GM23338 (cell line): Measurements from ENCODE around the gene CEP72.

ENCODE experiments used
- CTCF ChIP-seq, 2 experiments: fragments of 200-600 bp in 1 of 2; sonication (generic) in 1 of 2; conservative IDR thresholded peaks; 2 replicates each; pipeline versions ENCODE4 v1.5.1 to v1.6.1; 2016 to 2017; ENCODE audit warnings: antibody characterized with exemption in 2 of 2, low read depth in 2 of 2, mild to moderate bottlenecking in 2 of 2, moderate library complexity in 1 of 2
- POLR2AphosphoS5 ChIP-seq: IDR thresholded peaks from 2 replicates; pipeline ENCODE4 v1.6.1; 2016; ENCODE audit warnings: antibody characterized with exemption, low read depth
- ZNF114 ChIP-seq: fragments of 250-450 bp; sonication (Bioruptor Pico); IDR thresholded peaks from 2 replicates; pipeline ENCODE4 v1.5.0; 2020; ENCODE audit warnings: mild to moderate bottlenecking, moderate library complexity

GRCh38 chr5:603081-603998, 8.8 kb upstream of the CEP72 start:
- TF ChIP-seq CTCF (conservative IDR thresholded peaks at IDR 0.05; ENCODE audit: low read depth in 2 of 2) (no peak), POLR2AphosphoS5 (no peak), ZNF114 (CRISPR knock-in tag) (no peak)
